Epithelial cell of prostate (primary cell): ENCODE data around the gene XCR1.

ENCODE experiments used
- DNase-seq: peaks from one replicate; pipeline ENCODE4 v3.0.0-alpha.2; 2011; ENCODE audit warnings: low read depth, low spot score
- H3K27ac ChIP-seq: fragments of 450-650 bp; 2 replicates; pipeline ENCODE4 v1.5.1; 2017; ENCODE audit warnings: mild to moderate bottlenecking

XCR1 gene

GRCh38 chr3:45985532-45986302 is 41.6 kb downstream of the XCR1 start:
- H3K27ac ChIP-seq: no peak overlapping the region
- no peak for DNase-seq

- DNase-seq: no peak
- H3K27ac ChIP-seq: no peak overlapping the region
Measured at GRCh38 chr3:45984331-45985312, 42.7 kb downstream of the XCR1 start.

GRCh38 chr3:45983770-45984169 is 43.5 kb downstream of the XCR1 start:
- no peak overlapping the region for H3K27ac ChIP-seq
- no peak for DNase-seq

- H3K27ac ChIP-seq: no peak overlapping the region
- DNase-seq: no peak
Measured at GRCh38 chr3:45981346-45982074, 45.8 kb downstream of the XCR1 start.

GRCh38 chr3:45980819-45981218 is 46.5 kb downstream of the XCR1 start:
- DNase-seq: no peak
- H3K27ac ChIP-seq: no peak overlapping the region

GRCh38 chr3:45980229-45980813 is 47.0 kb downstream of the XCR1 start:
- no peak overlapping the region for H3K27ac ChIP-seq
- no peak for DNase-seq

GRCh38 chr3:45979378-45979777 is 47.9 kb downstream of the XCR1 start:
- no peak for DNase-seq
- no peak overlapping the region for H3K27ac ChIP-seq

GRCh38 chr3:45978006-45978761 is 49.1 kb downstream of the XCR1 start:
- H3K27ac ChIP-seq: no peak overlapping the region

GRCh38 chr3:45976191-45977091 is 50.8 kb downstream of the XCR1 start:
- no peak for DNase-seq
- no peak overlapping the region for H3K27ac ChIP-seq

More at GRCh38 chr3:45978006-45978761, 49.1 kb downstream of the XCR1 start:
- peak; percentile 53 for DNase-seq

- no peak overlapping the region for H3K27ac ChIP-seq
- no peak for DNase-seq
Measured at GRCh38 chr3:45975686-45976085, 51.6 kb downstream of the XCR1 start.

GRCh38 chr3:45974686-45975085 is 52.6 kb downstream of the XCR1 start:
- H3K27ac ChIP-seq: no peak overlapping the region
- no peak for DNase-seq

- H3K27ac ChIP-seq: peak overlapping the region; percentile 37
- DNase-seq: peak; percentile 54
Measured at GRCh38 chr3:45972534-45973402, 54.5 kb downstream of the XCR1 start.

- H3K27ac ChIP-seq: no peak overlapping the region
- DNase-seq: no peak
Measured at GRCh38 chr3:45969953-45970352, 57.3 kb downstream of the XCR1 start.

GRCh38 chr3:45969116-45969515 is 58.2 kb downstream of the XCR1 start:
- DNase-seq: no peak
- no peak overlapping the region for H3K27ac ChIP-seq

- no peak for DNase-seq
- no peak overlapping the region for H3K27ac ChIP-seq
Measured at GRCh38 chr3:45968706-45969105, 58.6 kb downstream of the XCR1 start.

- DNase-seq: no peak
- no peak overlapping the region for H3K27ac ChIP-seq
Measured at GRCh38 chr3:45968149-45968548, 59.1 kb downstream of the XCR1 start.

- no peak overlapping the region for H3K27ac ChIP-seq
- no peak for DNase-seq
Measured at GRCh38 chr3:45967724-45968123, 59.6 kb downstream of the XCR1 start.
